HG02938 (cell line): ENCODE results near the gene TEX52.
A peak's percentile ranks its signal among the peaks of the same experiment; 100 is the strongest.

ENCODE experiments used
- ATAC-seq: cut with Tn5 transposase; IDR thresholded peaks from one replicate; pipeline ENCODE4 v1.9.1; 2021; ENCODE audit warnings: mild to moderate bottlenecking, moderate library complexity; ENCODE audit not compliant: unreplicated experiment

TEX52 gene

DNA sequence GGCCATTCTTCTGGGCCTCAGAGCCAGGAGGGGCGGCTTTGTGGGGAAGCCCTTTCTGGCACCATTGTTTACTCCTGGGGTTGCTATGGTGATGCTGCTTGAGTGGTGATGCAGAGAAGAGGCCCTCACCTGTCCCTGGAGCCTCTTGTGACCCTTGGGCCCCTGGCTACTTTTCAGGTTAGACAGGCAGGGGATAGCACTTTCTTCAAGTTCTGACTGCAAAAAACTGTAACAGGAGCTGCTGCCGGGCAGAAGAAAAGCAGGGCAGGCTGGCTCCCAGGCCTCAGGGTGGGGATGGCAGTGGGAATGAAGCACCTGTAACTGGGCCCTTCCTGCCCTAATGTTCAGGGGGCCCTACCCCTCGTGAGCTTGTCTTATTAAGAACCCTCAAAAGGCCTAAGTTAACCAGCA lies at the start of gene TEX52:
Gene TEX52 (minus strand): TSS at position 19 of the 411 bp plus-strand sequence. CDS start 13 bp downstream, at position 6.
- no peak for ATAC-seq

GRCh38 chr12:2904260-2904659 lies 47.4 kb upstream of the TEX52 start:
- no peak for ATAC-seq

DNA sequence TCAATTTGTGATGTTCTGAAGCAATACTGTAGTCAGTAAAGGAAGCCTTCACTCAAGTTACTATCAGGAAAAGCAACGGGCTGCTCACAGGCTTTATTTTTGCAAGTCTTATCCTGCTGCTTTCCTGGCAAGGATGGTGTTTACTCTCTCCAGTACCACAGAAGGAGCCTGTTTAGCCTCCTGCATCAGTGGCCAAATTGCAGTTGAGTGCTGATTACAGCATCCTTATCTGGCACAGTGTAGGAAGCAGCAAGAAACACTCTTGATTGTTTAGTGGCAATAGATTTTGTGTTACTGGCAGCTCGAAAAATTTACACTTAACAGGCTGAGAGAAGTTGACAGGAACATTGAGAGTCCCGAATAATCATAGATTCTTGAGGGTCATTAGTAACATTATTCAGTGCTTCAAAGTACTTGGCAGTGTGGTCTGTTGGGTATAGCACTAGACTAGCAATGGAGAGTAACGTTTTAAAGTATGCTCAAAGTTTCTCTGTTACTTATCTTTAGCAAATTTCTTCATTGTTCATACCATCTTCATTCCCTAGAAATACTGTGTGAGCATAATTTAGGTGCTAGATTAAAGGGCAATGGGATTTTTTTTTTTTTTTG lies 45.5 kb upstream of the TEX52 start:
- no peak for ATAC-seq

- ATAC-seq: no peak
Observed at GRCh38 chr12:2900642-2901041, 43.8 kb upstream of the TEX52 start.

- no peak for ATAC-seq
Observed at GRCh38 chr12:2897418-2897817, 40.6 kb upstream of the TEX52 start.

GRCh38 chr12:2895511-2895910 lies 38.7 kb upstream of the TEX52 start:
- no peak for ATAC-seq

GRCh38 chr12:2895051-2895451 lies 38.2 kb upstream of the TEX52 start:
- no peak for ATAC-seq

DNA sequence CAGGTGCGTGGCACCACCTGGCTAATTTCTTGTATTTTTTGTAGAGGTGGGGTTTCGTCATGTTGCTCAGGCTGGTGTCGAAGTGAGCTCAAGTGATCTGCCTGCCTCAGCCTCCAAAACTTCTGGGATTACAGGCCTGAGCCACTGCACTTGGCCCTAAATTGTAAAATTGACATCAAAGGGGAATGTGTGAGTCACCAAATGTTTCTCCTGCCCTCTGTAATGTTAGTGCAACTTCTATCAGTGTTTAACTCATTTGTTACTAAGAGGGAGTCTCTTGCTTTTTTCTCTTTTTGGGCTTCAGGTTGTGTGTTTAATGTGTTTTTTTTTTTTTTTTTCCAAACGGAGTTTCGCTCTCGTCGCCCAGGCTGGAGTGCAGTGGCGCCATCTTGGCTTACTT lies 36.2 kb upstream of the TEX52 start:
- ATAC-seq: no peak

GRCh38 chr12:2892246-2892645 lies 35.4 kb upstream of the TEX52 start:
- ATAC-seq: no peak

GRCh38 chr12:2891240-2892053 lies 34.6 kb upstream of the TEX52 start:
- peak; percentile 12 for ATAC-seq

GRCh38 chr12:2890388-2891239 lies 33.8 kb upstream of the TEX52 start, which contains the start of gene TULP3:
TSS of gene TULP3 (plus strand) at chr12:2890891. CDS start at chr12:2890948, 57 bp downstream.
- peak; percentile 97 for ATAC-seq

DNA sequence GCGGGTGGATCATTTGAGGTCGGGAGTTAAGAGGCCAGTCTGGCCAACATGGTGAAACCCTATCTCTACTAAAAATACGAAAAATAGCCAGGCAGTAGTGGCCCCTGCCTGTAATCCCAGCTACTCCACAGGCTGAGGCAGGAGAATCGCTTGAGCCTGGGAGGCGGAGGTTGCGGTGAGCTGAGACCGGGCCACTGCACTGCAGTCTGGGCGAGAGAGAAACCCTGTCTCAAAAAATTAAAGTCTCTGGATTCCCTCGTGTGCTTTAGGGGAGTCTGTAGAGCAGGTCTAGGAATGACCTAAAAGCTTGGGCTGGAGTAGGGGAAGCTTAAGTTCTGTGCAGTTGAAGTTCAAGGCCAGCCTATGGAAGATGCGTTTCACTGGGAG lies 33.2 kb upstream of the TEX52 start:
- no peak for ATAC-seq

GRCh38 chr12:2886768-2887450 lies 30.1 kb upstream of the TEX52 start:
- ATAC-seq: no peak

DNA sequence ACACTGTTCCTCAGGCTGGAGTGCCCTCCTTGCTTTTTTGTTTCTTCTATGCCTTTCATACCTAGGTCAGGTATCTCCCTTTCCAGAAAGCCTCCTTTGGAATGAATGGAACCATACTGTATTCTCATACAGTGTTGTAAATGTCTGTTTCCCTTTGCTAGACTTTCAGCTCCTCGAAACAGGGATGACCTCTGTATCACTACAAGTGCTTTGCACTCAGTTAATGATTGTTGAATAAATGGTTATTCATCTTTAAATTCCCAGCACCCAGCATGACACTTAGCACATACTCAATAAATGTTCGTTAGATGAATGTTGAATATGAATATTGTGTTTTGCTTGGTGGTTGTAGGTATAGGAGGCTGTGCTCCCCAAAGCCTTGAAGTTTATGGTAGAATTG lies 28.0 kb upstream of the TEX52 start:
- no peak for ATAC-seq

GRCh38 chr12:2879853-2880252 lies 23.0 kb upstream of the TEX52 start:
- ATAC-seq: no peak

DNA sequence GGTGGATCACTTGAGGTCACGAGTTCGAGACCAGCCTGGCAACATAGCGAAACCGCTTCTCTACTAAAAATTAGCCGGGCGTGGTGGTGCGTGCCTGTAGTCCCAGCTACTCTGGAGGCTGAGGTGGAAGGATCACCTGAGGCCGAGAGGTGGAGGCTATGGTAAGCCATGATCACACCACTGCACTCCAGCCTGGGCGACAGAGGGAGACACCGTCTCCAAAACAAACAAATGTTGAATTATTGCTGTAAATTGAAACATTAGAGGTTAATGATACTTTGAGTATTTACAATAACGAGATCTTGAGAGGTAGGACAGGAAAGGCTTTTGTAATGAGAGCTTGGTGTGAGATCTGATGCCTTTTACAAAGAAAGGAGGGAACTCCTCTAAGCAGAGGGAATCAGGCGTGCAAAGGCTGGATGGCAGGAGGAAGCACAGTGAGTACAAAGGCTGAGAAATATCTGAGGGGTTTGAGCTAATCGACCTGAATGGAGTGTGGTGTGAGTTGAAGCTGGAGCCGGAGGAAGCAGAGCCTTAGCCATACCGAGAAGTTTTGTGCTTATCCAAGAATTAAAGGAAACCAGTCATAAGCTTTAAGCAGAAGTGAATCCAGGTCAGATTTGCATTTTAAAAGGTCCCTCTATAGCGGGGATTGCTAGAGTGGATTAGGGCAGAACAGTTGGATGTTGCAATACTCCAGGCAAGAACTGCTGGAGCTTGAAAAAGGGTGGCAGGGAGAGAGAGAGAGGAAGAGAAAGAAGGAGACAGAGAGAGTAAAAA lies 21.3 kb upstream of the TEX52 start:
- ATAC-seq: no peak

DNA sequence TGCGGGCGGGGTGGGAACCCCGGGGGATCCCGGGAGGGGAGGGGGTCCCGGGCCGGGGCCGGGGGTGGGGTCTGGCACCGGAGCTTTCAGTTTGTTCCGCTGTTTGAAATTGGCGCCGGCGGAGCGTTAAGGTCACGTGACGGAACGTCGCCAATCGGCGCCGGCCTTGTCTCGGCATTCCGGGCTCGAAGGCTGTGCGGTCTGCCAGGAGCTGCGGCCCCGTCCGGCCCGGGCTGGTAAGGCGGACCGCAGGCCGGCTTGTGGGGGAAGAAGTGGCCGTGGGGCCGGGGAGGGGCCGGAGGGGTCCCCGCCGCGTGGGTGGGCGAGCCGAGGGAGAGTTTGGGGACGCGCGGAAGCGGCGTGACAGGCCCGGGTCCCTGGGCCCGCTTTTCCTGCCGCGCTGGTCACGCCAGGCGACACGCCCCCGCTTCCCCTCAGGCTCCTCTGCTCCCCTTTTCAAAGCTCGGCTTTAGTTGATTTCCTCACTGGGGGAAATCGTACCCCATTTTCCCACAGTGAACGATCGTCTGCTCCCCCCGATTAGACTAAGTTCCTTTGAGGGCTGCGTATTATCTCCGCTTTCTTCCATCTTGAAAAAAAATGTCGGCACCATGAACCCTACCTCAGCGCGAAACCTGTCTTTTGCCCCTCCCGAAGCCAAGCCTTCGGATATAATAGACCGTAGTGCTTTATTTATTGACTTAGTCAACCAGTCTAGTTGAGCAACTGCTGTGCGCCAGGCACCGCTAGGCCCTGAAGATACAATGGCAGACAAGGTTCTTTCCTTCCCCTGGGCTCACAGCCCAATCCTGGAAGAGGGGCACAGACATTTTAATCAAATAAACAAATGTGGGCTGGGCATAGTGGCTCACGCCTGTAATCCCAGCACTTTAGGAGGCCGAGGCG lies 20.5 kb upstream of the TEX52 start, which contains the start of the genes FOXM1 and RHNO1:
Gene FOXM1 (minus strand): TSS at position 128 of the 906 bp plus-strand sequence. CDS start 2,696 bp downstream, outside the sequence.
Gene RHNO1 (plus strand): TSS at position 177 of the 906 bp plus-strand sequence. CDS start 8,144 bp downstream, outside the sequence.
- peak; percentile 66 for ATAC-seq

DNA sequence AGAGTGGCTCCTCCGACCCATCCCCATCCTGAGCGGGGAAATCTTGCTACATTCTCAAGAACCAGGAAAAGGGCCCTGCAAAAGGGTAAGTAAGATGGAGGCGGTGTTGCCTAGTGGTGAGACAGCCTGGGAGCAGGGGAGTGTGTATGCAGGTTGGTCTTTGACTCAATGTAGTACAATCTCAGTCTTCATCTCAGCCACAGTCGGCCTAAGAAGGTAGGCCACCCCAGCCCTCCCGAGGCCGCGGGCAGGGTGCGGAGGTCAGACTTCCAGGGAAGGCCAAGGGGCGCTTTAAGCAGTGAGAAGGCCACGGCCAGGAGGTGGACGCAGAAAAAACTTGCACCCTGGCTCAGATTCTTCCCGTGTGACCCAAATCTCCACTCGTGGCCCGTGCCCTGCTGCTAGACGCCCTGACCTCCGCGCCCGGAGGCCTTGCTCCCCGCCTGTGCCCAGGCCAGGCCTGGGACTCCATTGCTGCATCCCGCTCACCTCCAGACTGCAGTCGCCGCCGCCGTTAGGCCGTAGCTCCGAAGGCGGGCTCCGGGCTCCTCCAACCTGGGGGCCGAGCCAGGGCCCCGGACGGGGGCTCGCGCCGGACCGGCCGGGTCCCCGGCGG lies 19.7 kb upstream of the TEX52 start:
- ATAC-seq: peak; percentile 28
